Measurements from ENCODE around the gene GLT8D2. TPM values are rescaled to one million over a fixed set of nuclear protein-coding genes. Genes with fewer than 3 reads are reported as not detected.
A peak's percentile ranks its signal among the peaks of the same experiment; 100 is the strongest.

GLT8D2 gene
- polyA plus RNA-seq, 1 experiment = 119 TPM

- Histone ChIP-seq H3K9me3 (ENCODE audit: control insufficient read depth, insufficient read depth, low read length) (peaks cover 8% of the 10 kb centered on the region; the same call in 1 of the 2 replicates), H3K4me3 (ENCODE audit: low read depth, low read length) (no peak overlapping the region), H3K27ac (ENCODE audit: low read depth, low read length) (no peak overlapping the region), H3K27me3 (ENCODE audit: control insufficient read depth, insufficient read depth, low read length) (no peaks in the 10 kb centered on the region)
- ChIA-PET POLR2A (no interaction called here), CTCF (no interaction called here)
- DNase-seq (ENCODE audit: low read depth, low spot score) = no peak
- TF ChIP-seq CTCF (IDR thresholded peaks at IDR 0.05; ENCODE audit: low read depth, low read length) = no peak
Observed at GRCh38 chr12:104012331-104012730, 37.7 kb downstream of the GLT8D2 start.

GRCh38 chr12:104011253-104011652, 38.7 kb downstream of the GLT8D2 start:
- Histone ChIP-seq H3K27me3 (ENCODE audit: control insufficient read depth, insufficient read depth, low read length) (no peaks in the 10 kb centered on the region), H3K27ac (ENCODE audit: low read depth, low read length) (peak overlapping the region; percentile 73), H3K4me3 (ENCODE audit: low read depth, low read length) (no peak overlapping the region), H3K9me3 (ENCODE audit: control insufficient read depth, insufficient read depth, low read length) (peaks cover 8% of the 10 kb centered on the region; the same call in 1 of the 2 replicates)
- CTCF ChIA-PET = no interaction called here
- POLR2A ChIA-PET = interaction anchor here (1.0 kb wide), 3 partner anchors 39 to 209 kb away, joined by 3 read pairs; partner anchors contain the start of gene GLT8D2
- TF ChIP-seq CTCF (IDR thresholded peaks at IDR 0.05; ENCODE audit: low read depth, low read length) = no peak
- DNase-seq (ENCODE audit: low read depth, low spot score) = peak; percentile 74

- H3K27me3 ChIP-seq (ENCODE audit: control insufficient read depth, insufficient read depth, low read length) = no peaks in the 10 kb centered on the region
- POLR2A ChIA-PET = interaction anchor here (1.0 kb wide), 3 partner anchors 40 to 209 kb away, joined by 3 read pairs; partner anchors contain the start of gene GLT8D2
- H3K9me3 ChIP-seq (ENCODE audit: control insufficient read depth, insufficient read depth, low read length) = peaks cover 8% of the 10 kb centered on the region; the same call in 1 of the 2 replicates
- TF ChIP-seq CTCF (IDR thresholded peaks at IDR 0.05; ENCODE audit: low read depth, low read length) = no peak
- no peak for DNase-seq (ENCODE audit: low read depth, low spot score)
- H3K27ac ChIP-seq (ENCODE audit: low read depth, low read length) = peak overlapping the region; percentile 71
- no peak overlapping the region for H3K4me3 ChIP-seq (ENCODE audit: low read depth, low read length)
- CTCF ChIA-PET = no interaction called here
Observed at GRCh38 chr12:104010606-104011169, 39.3 kb downstream of the GLT8D2 start.

GRCh38 chr12:104010121-104010520, 39.9 kb downstream of the GLT8D2 start:
- no peak for TF ChIP-seq CTCF (IDR thresholded peaks at IDR 0.05; ENCODE audit: low read depth, low read length)
- CTCF ChIA-PET = no interaction called here
- no peaks in the 10 kb centered on the region for H3K27me3 ChIP-seq (ENCODE audit: control insufficient read depth, insufficient read depth, low read length)
- H3K9me3 ChIP-seq (ENCODE audit: control insufficient read depth, insufficient read depth, low read length) = peaks cover 8% of the 10 kb centered on the region; the same call in 1 of the 2 replicates
- no peak for DNase-seq (ENCODE audit: low read depth, low spot score)
- no peak overlapping the region for H3K27ac ChIP-seq (ENCODE audit: low read depth, low read length)
- no peak overlapping the region for H3K4me3 ChIP-seq (ENCODE audit: low read depth, low read length)
- POLR2A ChIA-PET = interaction anchor here (1.0 kb wide), 1 partner anchor 210 kb away, joined by 3 read pairs; no protein-coding TSS in a partner anchor

- no peak overlapping the region for H3K4me3 ChIP-seq (ENCODE audit: low read depth, low read length)
- no peak overlapping the region for H3K27ac ChIP-seq (ENCODE audit: low read depth, low read length)
- POLR2A ChIA-PET = interaction anchor here (1.1 kb wide), 1 partner anchor 94 kb away, joined by 3 read pairs; no protein-coding TSS in a partner anchor
- peak; percentile 37 for DNase-seq (ENCODE audit: low read depth, low spot score)
- no peak for TF ChIP-seq CTCF (IDR thresholded peaks at IDR 0.05; ENCODE audit: low read depth, low read length)
- no peaks in the 10 kb centered on the region for H3K27me3 ChIP-seq (ENCODE audit: control insufficient read depth, insufficient read depth, low read length)
- CTCF ChIA-PET = interaction anchor here (1.0 kb wide), 1 partner anchor 102 kb away, joined by 4 read pairs; no protein-coding TSS in a partner anchor
- peaks cover 8% of the 10 kb centered on the region; the same call in 1 of the 2 replicates for H3K9me3 ChIP-seq (ENCODE audit: control insufficient read depth, insufficient read depth, low read length)
Observed at GRCh38 chr12:104006929-104007328, 43.1 kb downstream of the GLT8D2 start.
